RWPE2 (cell line): ENCODE data around the gene CIPC.

Experiments used
- ATAC-seq: fragments of 200-7000 bp; cut with Tn5 transposase; 3 replicates; pipeline ENCODE4 v1.9.1; 2021; ENCODE audit warnings: low read depth
- DNase-seq: peaks from one replicate; pipeline ENCODE4 v3.0.0-alpha.2; 2020; ENCODE audit warnings: low spot score
- H3K27ac ChIP-seq: fragments of 450-650 bp; 2 replicates; pipeline ENCODE4 v1.5.1; 2017; ENCODE audit warnings: mild to moderate bottlenecking; ENCODE audit not compliant: poor library complexity, severe bottlenecking
- H3K27me3 ChIP-seq: fragments of 250-450 bp; sonication (Bioruptor Pico); 2 replicates; pipeline ENCODE4 v1.5.1; 2021; ENCODE audit warnings: mild to moderate bottlenecking, moderate library complexity; ENCODE audit not compliant: insufficient read depth, poor library complexity, severe bottlenecking
- H3K36me3 ChIP-seq: fragments of 250-450 bp; sonication (Bioruptor Pico); 2 replicates; pipeline ENCODE4 v1.5.1; 2020; ENCODE audit warnings: low read depth, mild to moderate bottlenecking, moderate library complexity
- H3K4me1 ChIP-seq: fragments of 250-450 bp; sonication (Bioruptor Pico); 2 replicates; pipeline ENCODE4 v1.5.1; 2021; ENCODE audit warnings: mild to moderate bottlenecking, moderate library complexity; ENCODE audit not compliant: insufficient read depth, poor library complexity, severe bottlenecking
- H3K4me3 ChIP-seq: fragments of 250-450 bp; sonication (Bioruptor Pico); 2 replicates; pipeline ENCODE4 v1.5.1; 2021; ENCODE audit warnings: mild to moderate bottlenecking, moderate library complexity; ENCODE audit not compliant: severe bottlenecking
- H3K9me3 ChIP-seq: fragments of 250-450 bp; sonication (Bioruptor Pico); 2 replicates; pipeline ENCODE4 v1.5.1; 2021; ENCODE audit warnings: mild to moderate bottlenecking, moderate library complexity; ENCODE audit not compliant: severe bottlenecking
- CTCF ChIP-seq: fragments of 450-650 bp; IDR thresholded peaks from one replicate; pipeline ENCODE4 v1.5.1; 2017; ENCODE audit warnings: mild to moderate bottlenecking, moderate library complexity; ENCODE audit not compliant: poor library complexity, severe bottlenecking

CIPC gene

GRCh38 chr14:77069551-77069950 is 28.5 kb upstream of the CIPC start:
- Histone ChIP-seq H3K4me1 (peaks cover 14% of the 10 kb centered on the region), H3K9me3 (no peaks in the 10 kb centered on the region), H3K36me3 (no peaks in the 10 kb centered on the region), H3K27me3 (no peaks in the 10 kb centered on the region), H3K27ac (no peak overlapping the region), H3K4me3 (no peak overlapping the region)
- ATAC-seq, result no peak
- no peak for DNase-seq
- TF ChIP-seq CTCF, result no peak

GRCh38 chr14:77071938-77072388 is 26.1 kb upstream of the CIPC start:
- H3K27me3 ChIP-seq, result no peaks in the 10 kb centered on the region
- DNase-seq, result peak; percentile 88

GRCh38 chr14:77074969-77075368 is 23.1 kb upstream of the CIPC start:
- no peak for TF ChIP-seq CTCF
- Histone ChIP-seq H3K36me3 (no peaks in the 10 kb centered on the region), H3K27me3 (no peaks in the 10 kb centered on the region), H3K4me1 (peaks cover 28% of the 10 kb centered on the region), H3K4me3 (no peak overlapping the region), H3K9me3 (no peaks in the 10 kb centered on the region), H3K27ac (no peak overlapping the region)
- ATAC-seq (no peak), DNase-seq (no peak)

More at GRCh38 chr14:77071938-77072388, 26.1 kb upstream of the CIPC start:
- H3K36me3 ChIP-seq, result no peaks in the 10 kb centered on the region
- peaks cover 28% of the 10 kb centered on the region for H3K4me1 ChIP-seq
- peak; percentile 92 for ATAC-seq
- peak overlapping the region; percentile 78 for H3K27ac ChIP-seq
- H3K4me3 ChIP-seq, result no peak overlapping the region
- no peaks in the 10 kb centered on the region for H3K9me3 ChIP-seq
- TF ChIP-seq CTCF, result no peak

GRCh38 chr14:77076113-77076631 is 21.9 kb upstream of the CIPC start:
- TF ChIP-seq CTCF, result no peak
- no peaks in the 10 kb centered on the region for H3K27me3 ChIP-seq
- H3K36me3 ChIP-seq, result no peaks in the 10 kb centered on the region
- DNase-seq (no peak), ATAC-seq (no peak)
- peak overlapping the region; percentile 30 for H3K27ac ChIP-seq
- no peak overlapping the region for H3K4me3 ChIP-seq
- peaks cover 28% of the 10 kb centered on the region for H3K4me1 ChIP-seq
- H3K9me3 ChIP-seq, result no peaks in the 10 kb centered on the region

- no peak for DNase-seq
- no peaks in the 10 kb centered on the region for H3K36me3 ChIP-seq
- H3K27ac ChIP-seq, result peak overlapping the region; percentile 30
- no peak for TF ChIP-seq CTCF
- peaks cover 22% of the 10 kb centered on the region for H3K4me1 ChIP-seq
- no peaks in the 10 kb centered on the region for H3K9me3 ChIP-seq
- ATAC-seq, result no peak
- H3K4me3 ChIP-seq, result no peak overlapping the region
- H3K27me3 ChIP-seq, result no peaks in the 10 kb centered on the region
These were observed 21.0 kb upstream of the CIPC start for GRCh38 chr14:77077040-77077439.
